Breast epithelium (tissue), 3 donors: ENCODE measurements around the gene ALDH8A1.

ENCODE experiments used
- CTCF ChIP-seq, 3 donors: fragments of 450-650 bp; IDR thresholded peaks; one replicate each; pipeline ENCODE4 v1.5.1; 2016 to 2017; ENCODE audit warnings: antibody characterized with exemption in 3 of 3, mild to moderate bottlenecking in 3 of 3, moderate library complexity in 3 of 3
- POLR2A ChIP-seq: fragments of 450-650 bp; IDR thresholded peaks from one replicate; pipeline ENCODE4 v1.6.1; 2016; ENCODE audit warnings: antibody characterized with exemption, mild to moderate bottlenecking, moderate library complexity
- POLR2AphosphoS5 ChIP-seq, 3 donors: sonication (generic); formaldehyde crosslinking; IDR thresholded peaks; one replicate each; pipeline ENCODE4 v1.6.1; 2017; ENCODE audit warnings: antibody characterized with exemption in 3 of 3

- TF ChIP-seq CTCF (IDR thresholded peaks at IDR 0.05) = no peak
- no peak for TF ChIP-seq POLR2AphosphoS5 (IDR thresholded peaks at IDR 0.05)
- no peak for TF ChIP-seq POLR2A
Measured at GRCh38 chr6:134898575-134898974, 51.3 kb downstream of the ALDH8A1 start.
